H1 (cell line): ENCODE measurements around the gene ZNF689. TPM values are rescaled to one million over a fixed set of nuclear protein-coding genes. Genes with fewer than 3 reads are reported as not detected.

ENCODE experiments used
- CTCF ChIA-PET: fragments of 300-600 bp; sonication (Branson Sonifier 250); formaldehyde crosslinking; loops from one replicate; lab custom pipeline; 2021; ENCODE audit not compliant: partially characterized antibody; lab: Charles Lee
- POLR2A ChIA-PET: fragments of 300-600 bp; sonication (Branson Sonifier 250); formaldehyde crosslinking; loops from one replicate; lab custom pipeline; 2021; ENCODE audit warnings: inconsistent platforms; ENCODE audit not compliant: partially characterized antibody; lab: Charles Lee
- DNase-seq, 2 experiments: peaks; one replicate each; pipeline versions ENCODE4 v3.0.0 to v3.0.0-alpha.2; 2010 to 2022; ENCODE audit warnings: low spot score in 2 of 2, low read depth in 1 of 2, mixed read lengths in 1 of 2
- FAIRE-seq: peaks from 2 replicates; lab custom pipeline; 2011; peaks lifted over from hg19 to GRCh38; lab: Jason Lieb, UNC
- H2AFZ ChIP-seq: 2 replicates; pipeline ENCODE4 v1.8.1; 2012; ENCODE audit warnings: low read length, inconsistent platforms
- H2AK5ac ChIP-seq: 2 replicates; pipeline ENCODE4 v1.6.1; 2013; ENCODE audit warnings: low read depth, low read length
- H2BK120ac ChIP-seq: replicated peaks from 2 replicates; pipeline ENCODE3; 2013; ENCODE audit warnings: low read depth, low read length, inconsistent platforms
- H2BK12ac ChIP-seq: 2 replicates; pipeline ENCODE4 v1.6.1; 2013; ENCODE audit warnings: low read depth, low read length
- H2BK15ac ChIP-seq: 2 replicates; pipeline ENCODE4 v1.6.1; 2013; ENCODE audit warnings: low read length
- H2BK20ac ChIP-seq: 2 replicates; pipeline ENCODE4 v1.6.1; 2013; ENCODE audit warnings: low read length
- H2BK5ac ChIP-seq: 2 replicates; pipeline ENCODE4 v1.6.1; 2013; ENCODE audit warnings: low read depth, low read length
- H3K14ac ChIP-seq: 2 replicates; pipeline ENCODE4 v1.6.1; 2013; ENCODE audit warnings: inconsistent platforms; ENCODE audit not compliant: insufficient read length
- H3K18ac ChIP-seq: 2 replicates; pipeline ENCODE4 v1.6.1; 2013; ENCODE audit warnings: low read length; ENCODE audit errors: extremely low read depth
- H3K23ac ChIP-seq: 2 replicates; pipeline ENCODE4 v1.6.1; 2013; ENCODE audit warnings: inconsistent platforms; ENCODE audit not compliant: insufficient read length
- H3K23me2 ChIP-seq: 2 replicates; pipeline ENCODE4 v1.6.1; 2013; ENCODE audit warnings: low read depth, low read length
- H3K27ac ChIP-seq: 2 replicates; pipeline ENCODE4 v1.6.1; 2011; ENCODE audit warnings: low read depth, low read length, inconsistent platforms
- H3K27me3 ChIP-seq, 4 experiments: replicated peaks in 1 of 4; 1 replicate in 1 of 4; 2 replicates in 3 of 4; pipeline versions ENCODE4 v1.6.1 to v1.8.1; 2011 to 2013; ENCODE audit warnings: low read length in 3 of 4, mild to moderate bottlenecking in 3 of 4, inconsistent platforms in 2 of 4, mixed read lengths in 2 of 4, moderate library complexity in 1 of 4; ENCODE audit not compliant: control insufficient read depth in 3 of 4, insufficient read depth in 3 of 4; ENCODE audit errors: extremely low read depth in 1 of 4
- H3K36me3 ChIP-seq, 4 experiments: 2 replicates each; pipeline versions ENCODE4 v1.6.1 to v1.8.1; 2011 to 2013; ENCODE audit warnings: mild to moderate bottlenecking in 4 of 4, low read length in 3 of 4, moderate library complexity in 2 of 4, control low read depth in 1 of 4, inconsistent platforms in 1 of 4; ENCODE audit not compliant: insufficient read depth in 4 of 4, control insufficient read depth in 2 of 4
- H3K4ac ChIP-seq: replicated peaks from 2 replicates; pipeline ENCODE3; 2013; ENCODE audit warnings: low read length, low read depth, mixed read lengths, inconsistent platforms; ENCODE audit not compliant: insufficient read length
- H3K4me1 ChIP-seq, 4 experiments: replicated peaks in 1 of 4; 1 replicate in 1 of 4; 2 replicates in 3 of 4; pipeline versions ENCODE4 v1.6.1 to v1.8.1; 2011 to 2013; ENCODE audit warnings: low read length in 3 of 4, inconsistent platforms in 2 of 4, mixed read lengths in 1 of 4; ENCODE audit not compliant: insufficient read depth in 4 of 4, control insufficient read depth in 3 of 4
- H3K4me2 ChIP-seq, 2 experiments: 2 replicates each; pipeline versions ENCODE4 v1.6.1 to v1.8.1; 2011 to 2013; ENCODE audit warnings: low read depth in 2 of 2, low read length in 2 of 2, control low read depth in 1 of 2, inconsistent platforms in 1 of 2, mild to moderate bottlenecking in 1 of 2; ENCODE audit not compliant: insufficient read depth in 1 of 2
- H3K4me3 ChIP-seq, 4 experiments: fragments of 200-600, 300-600 bp in 1 of 4; sonication (generic), shearing (Covaris generic), sonication (Bioruptor Twin) in 1 of 4; 2 replicates each; pipeline versions ENCODE4 v1.5.1 to v1.8.1; 2011 to 2016; ENCODE audit warnings: low read length in 4 of 4, low read depth in 3 of 4, control low read depth in 2 of 4, inconsistent platforms in 2 of 4, mild to moderate bottlenecking in 2 of 4, mixed read lengths in 1 of 4, moderate library complexity in 1 of 4; ENCODE audit not compliant: insufficient read depth in 2 of 4; ENCODE audit errors: extremely low read depth in 1 of 4
- H3K56ac ChIP-seq: replicated peaks from 2 replicates; pipeline ENCODE3; 2013; ENCODE audit warnings: low read depth, mild to moderate bottlenecking, mixed read lengths, low read length, inconsistent platforms; ENCODE audit not compliant: insufficient read length
- H3K79me1 ChIP-seq: 2 replicates; pipeline ENCODE4 v1.6.1; 2013; ENCODE audit warnings: low read depth, low read length, control low read depth
- H3K79me2 ChIP-seq, 2 experiments: 2 replicates each; pipeline versions ENCODE4 v1.6.1 to v1.8.1; 2012 to 2013; ENCODE audit warnings: low read length in 2 of 2, mild to moderate bottlenecking in 2 of 2, inconsistent platforms in 1 of 2; ENCODE audit not compliant: insufficient read depth in 2 of 2, control insufficient read depth in 1 of 2
- H3K9ac ChIP-seq, 4 experiments: replicated peaks in 1 of 4; 1 replicate in 1 of 4; 2 replicates in 3 of 4; pipeline versions ENCODE4 v1.6.1 to v1.8.1; 2011 to 2013; ENCODE audit warnings: low read depth in 3 of 4, low read length in 3 of 4, control low read depth in 2 of 4, mild to moderate bottlenecking in 2 of 4, moderate library complexity in 2 of 4, inconsistent platforms in 1 of 4; ENCODE audit errors: extremely low read depth in 1 of 4
- H3K9me3 ChIP-seq, 2 experiments: 2 replicates each; pipeline versions ENCODE4 v1.6.1 to v1.8.1; 2012 to 2013; ENCODE audit warnings: mild to moderate bottlenecking in 2 of 2, moderate library complexity in 2 of 2, control low read depth in 1 of 2, inconsistent platforms in 1 of 2, low read depth in 1 of 2, low read length in 1 of 2, mixed read lengths in 1 of 2; ENCODE audit not compliant: insufficient read depth in 2 of 2
- H4K20me1 ChIP-seq, 2 experiments: replicated peaks in 1 of 2; 2 replicates each; pipeline versions ENCODE3 to v1.8.1; 2011 to 2013; ENCODE audit warnings: inconsistent platforms in 2 of 2, low read length in 2 of 2, mild to moderate bottlenecking in 1 of 2; ENCODE audit not compliant: insufficient read depth in 2 of 2, control insufficient read depth in 1 of 2
- H4K5ac ChIP-seq: 2 replicates; pipeline ENCODE4 v1.6.1; 2013; ENCODE audit warnings: low read length, low read depth, mixed read lengths, inconsistent platforms; ENCODE audit not compliant: insufficient read length
- H4K8ac ChIP-seq: 2 replicates; pipeline ENCODE4 v1.8.0; 2013; ENCODE audit warnings: mild to moderate bottlenecking, moderate library complexity, low read length, inconsistent platforms; ENCODE audit not compliant: insufficient read depth; ENCODE audit errors: extremely low read depth
- H4K91ac ChIP-seq: replicated peaks from 2 replicates; pipeline ENCODE3; 2013; ENCODE audit warnings: low read length, mixed read lengths, inconsistent platforms; ENCODE audit not compliant: insufficient read length
- KDM5A ChIP-seq: fragments of 200-600 bp; IDR thresholded peaks from 2 replicates; pipeline ENCODE4 v1.7.1; 2012; ENCODE audit warnings: mild to moderate bottlenecking, low read length, inconsistent platforms, mixed read lengths
- POLR2A ChIP-seq, 2 experiments: IDR thresholded peaks; 1 replicate in 1 of 2; 2 replicates in 1 of 2; pipeline ENCODE4 v1.6.1; 2011; ENCODE audit warnings: low read depth in 2 of 2, low read length in 2 of 2, mild to moderate bottlenecking in 2 of 2; ENCODE audit errors: control extremely low read depth in 1 of 2
- WGBS, 2 experiments: shearing (Covaris generic) in 1 of 2; methylation state at CpG; one replicate each; pipeline versions ENCODE4 v1.1.6 to v1.1.7; 2013 to 2015; ENCODE audit warnings: low lambda C conversion rate in 2 of 2, mixed read lengths in 2 of 2, inconsistent platforms in 1 of 2, low coverage in 1 of 2, missing lambda C conversion rate in 1 of 2; ENCODE audit not compliant: insufficient replicate concordance in 2 of 2, insufficient coverage in 1 of 2, insufficient read length in 1 of 2; ENCODE audit errors: extremely low coverage in 1 of 2, missing lambda C conversion rate in 1 of 2; 5-methylcytosine and 5-hydroxymethylcytosine counted together
- polyA plus RNA-seq, 7 experiments: library from polyadenylated mRNA; depleted of rRNA in 3 of 7; stranded (reverse) in 5 of 7; unstranded in 2 of 7; fragments of >200 nt in 5 of 7; fragments of 200-250 nt in 2 of 7; gene quantifications; 1 replicate in 5 of 7; 2 replicates in 1 of 7; 4 replicates in 1 of 7; pipeline versions ENCODE4 v1.2.1 to v1.2.3, GENCODE V29; 2011 to 2013; ENCODE audit warnings: missing spikeins in 2 of 7, mixed read lengths in 2 of 7
- total RNA-seq: library from RNA; stranded (reverse); fragmentation: NEBNext Ultra II Directional; extraction: Animal tissue kit (Norgen Biotek cat#: 25700); gene quantifications from 2 replicates; pipeline ENCODE4 v1.2.1, GENCODE V29; 2021

ZNF689 gene
- total and polyA plus RNA-seq, 2 of the 8 experiments (the other 6 are each of a cell fraction or from before 2014, with no cell fraction given) = 14.3 to 15.3 TPM

- H3K79me2 ChIP-seq = no peaks in the 10 kb centered on the region
- POLR2A ChIA-PET = interaction anchor here (0.7 to 5.0 kb wide), 11 partner anchors 8 to 138 kb away, joined by 3 to 26 read pairs (median 4); partner anchors contain the start of genes ZNF689, ZNF747, ZNF764 and ZNF785
- no peak for DNase-seq
- no peak overlapping the region for H3K4me3 ChIP-seq
- H3K9ac ChIP-seq = no peak overlapping the region
- peaks cover 0 to under 1% (median under 1%) of the 10 kb centered on the region in 4 experiments; a peak in 2 of 7 replicates for H3K27me3 ChIP-seq
- H2BK5ac ChIP-seq = no peak overlapping the region
- H2AFZ ChIP-seq = no peak overlapping the region
- WGBS, 2 experiments = 88% methylated on average over 4 of the region's 4 CpGs; no CpG with 5 or more reads in 1 of the 2 experiments
- no peak overlapping the region for H4K5ac ChIP-seq
- H3K18ac ChIP-seq = no peak overlapping the region
- H3K27ac ChIP-seq = no peak overlapping the region
- H3K4me1 ChIP-seq = peaks cover 0 to 9% (median 2%) of the 10 kb centered on the region in 4 experiments; a peak in 5 of 7 replicates
- H3K79me1 ChIP-seq = no peaks in the 10 kb centered on the region
- no peak overlapping the region for H2BK15ac ChIP-seq
- H4K91ac ChIP-seq = no peak overlapping the region
- H2BK12ac ChIP-seq = no peak overlapping the region
- TF ChIP-seq POLR2A (IDR thresholded peaks at IDR 0.05; ENCODE audit: control extremely low read depth in 1 of 2, low read depth in 2 of 2, low read length in 2 of 2) (no peak), KDM5A (no peak)
- no peak overlapping the region for H3K4ac ChIP-seq
- H3K14ac ChIP-seq = no peak overlapping the region
- H3K23ac ChIP-seq = no peak overlapping the region
- no peak overlapping the region for H4K8ac ChIP-seq
- no peak for FAIRE-seq
- H2BK120ac ChIP-seq = no peak overlapping the region
- peaks cover 6% of the 10 kb centered on the region; the same call in 1 of the 2 replicates for H3K23me2 ChIP-seq
- H2AK5ac ChIP-seq = no peak overlapping the region
- H3K9me3 ChIP-seq = no peaks in the 10 kb centered on the region
- H2BK20ac ChIP-seq = no peak overlapping the region
- CTCF ChIA-PET = interaction anchor here (0.6 to 5.7 kb wide), 8 partner anchors 27 to 117 kb away, joined by 3 to 28 read pairs (median 3); partner anchors contain the start of gene ZNF747
- H3K56ac ChIP-seq = no peak overlapping the region
- H3K4me2 ChIP-seq = no peak overlapping the region
- no peaks in the 10 kb centered on the region for H3K36me3 ChIP-seq
- H4K20me1 ChIP-seq = no peaks in the 10 kb centered on the region
Measured at GRCh38 chr16:30566531-30566930, 43.7 kb downstream of the ZNF689 start.
